ENCODE measurements around the gene MAVS. TPM values are rescaled to one million over a fixed set of nuclear protein-coding genes. Genes with fewer than 3 reads are reported as not detected.
A peak's percentile ranks its signal among the peaks of the same experiment; 100 is the strongest.

The MAVS gene
- total RNA-seq, 6 experiments from 2014 or later, result 38.8 to 44.8 (median 40.6) TPM

DNA sequence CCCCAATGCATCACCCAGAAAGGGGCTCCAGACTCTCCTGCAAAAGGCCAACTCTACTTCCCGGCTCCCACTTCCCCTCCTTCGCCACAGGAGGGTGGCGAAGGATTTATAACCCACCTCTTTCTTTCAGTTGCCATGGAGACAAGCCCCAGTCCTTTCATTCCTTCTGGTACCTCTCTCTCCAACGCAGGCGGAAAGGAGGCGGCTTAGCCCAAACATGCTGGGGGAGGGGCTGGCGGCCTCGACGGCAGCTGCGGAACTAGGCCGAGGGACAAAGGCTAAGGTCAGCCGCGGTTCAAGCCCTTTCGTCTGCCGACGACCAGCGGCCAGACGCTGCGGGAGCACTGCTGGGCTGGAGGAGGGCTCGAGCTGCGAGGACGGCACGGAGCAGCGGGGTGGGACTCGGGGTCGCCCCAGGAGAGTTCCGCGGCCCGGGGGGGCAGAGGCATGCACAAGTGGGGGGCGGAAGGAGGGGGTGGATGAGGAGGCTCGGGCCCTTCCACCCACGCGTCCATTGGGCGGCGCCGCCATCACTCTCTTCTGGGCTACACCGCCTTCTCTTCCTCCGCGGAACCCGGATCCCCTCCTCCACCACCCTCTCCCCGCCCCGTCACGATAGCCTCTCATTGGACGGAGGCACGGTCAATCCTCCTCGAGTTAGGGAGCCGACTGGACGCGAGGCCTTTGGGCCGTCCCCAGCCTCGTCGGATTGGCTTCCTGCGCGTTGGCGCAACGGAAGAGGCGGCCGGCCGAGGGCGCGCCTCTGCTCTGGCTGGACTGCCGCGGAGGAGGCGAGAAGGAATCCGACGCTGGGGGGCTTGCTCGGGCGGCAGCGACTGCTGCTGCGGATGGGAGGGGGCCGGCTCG, 42.2 kb downstream of the MAVS start, which contains the start of gene PANK2:
TSS of gene PANK2 (plus strand) at position 766 of the 867 bp plus-strand sequence.
- Mint-ChIP-seq H3K27ac (peak within 1 kb of the TSS; percentile 95), H3K36me3 (ENCODE audit: low read depth) (peaks cover 35% of the 10 kb centered on the region), H3K9me3 (no peaks in the 10 kb centered on the region), H3K4me1 (ENCODE audit: low read depth) (peaks cover 44% of the 10 kb centered on the region), H3K27me3 (ENCODE audit: insufficient read depth) (peaks cover 6% of the 10 kb centered on the region), H3K4me3 (peak within 1 kb of the TSS; percentile 99)
- TF ChIP-seq, protein P1, sequence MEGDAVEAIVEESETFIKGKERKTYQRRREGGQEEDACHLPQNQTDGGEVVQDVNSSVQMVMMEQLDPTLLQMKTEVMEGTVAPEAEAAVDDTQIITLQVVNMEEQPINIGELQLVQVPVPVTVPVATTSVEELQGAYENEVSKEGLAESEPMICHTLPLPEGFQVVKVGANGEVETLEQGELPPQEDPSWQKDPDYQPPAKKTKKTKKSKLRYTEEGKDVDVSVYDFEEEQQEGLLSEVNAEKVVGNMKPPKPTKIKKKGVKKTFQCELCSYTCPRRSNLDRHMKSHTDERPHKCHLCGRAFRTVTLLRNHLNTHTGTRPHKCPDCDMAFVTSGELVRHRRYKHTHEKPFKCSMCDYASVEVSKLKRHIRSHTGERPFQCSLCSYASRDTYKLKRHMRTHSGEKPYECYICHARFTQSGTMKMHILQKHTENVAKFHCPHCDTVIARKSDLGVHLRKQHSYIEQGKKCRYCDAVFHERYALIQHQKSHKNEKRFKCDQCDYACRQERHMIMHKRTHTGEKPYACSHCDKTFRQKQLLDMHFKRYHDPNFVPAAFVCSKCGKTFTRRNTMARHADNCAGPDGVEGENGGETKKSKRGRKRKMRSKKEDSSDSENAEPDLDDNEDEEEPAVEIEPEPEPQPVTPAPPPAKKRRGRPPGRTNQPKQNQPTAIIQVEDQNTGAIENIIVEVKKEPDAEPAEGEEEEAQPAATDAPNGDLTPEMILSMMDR (IDR thresholded peaks at IDR 0.05), result peak; percentile 53
- DNase-seq, result peak; percentile 99

- no peak for DNase-seq
- H3K36me3 Mint-ChIP-seq (ENCODE audit: low read depth), result peaks cover 37% of the 10 kb centered on the region
- peak overlapping the region; percentile 95 for H3K27ac Mint-ChIP-seq
- peaks cover 48% of the 10 kb centered on the region for H3K4me1 Mint-ChIP-seq (ENCODE audit: low read depth)
- TF ChIP-seq, protein P1 (IDR thresholded peaks at IDR 0.05), result no peak
- peak overlapping the region; percentile 99 for H3K4me3 Mint-ChIP-seq
- no peaks in the 10 kb centered on the region for H3K9me3 Mint-ChIP-seq
- peaks cover 6% of the 10 kb centered on the region for H3K27me3 Mint-ChIP-seq (ENCODE audit: insufficient read depth)
Measured at GRCh38 chr20:3889489-3890397, 43.1 kb downstream of the MAVS start.

GRCh38 chr20:3890398-3890751, 43.7 kb downstream of the MAVS start:
- Mint-ChIP-seq H3K27me3 (ENCODE audit: insufficient read depth) (peaks cover 6% of the 10 kb centered on the region), H3K27ac (peak overlapping the region; percentile 93), H3K36me3 (ENCODE audit: low read depth) (peaks cover 38% of the 10 kb centered on the region), H3K4me3 (peak overlapping the region; percentile 99), H3K4me1 (ENCODE audit: low read depth) (peaks cover 51% of the 10 kb centered on the region), H3K9me3 (no peaks in the 10 kb centered on the region)
- DNase-seq, result no peak
- TF ChIP-seq, protein P1 (IDR thresholded peaks at IDR 0.05), result no peak

DNA sequence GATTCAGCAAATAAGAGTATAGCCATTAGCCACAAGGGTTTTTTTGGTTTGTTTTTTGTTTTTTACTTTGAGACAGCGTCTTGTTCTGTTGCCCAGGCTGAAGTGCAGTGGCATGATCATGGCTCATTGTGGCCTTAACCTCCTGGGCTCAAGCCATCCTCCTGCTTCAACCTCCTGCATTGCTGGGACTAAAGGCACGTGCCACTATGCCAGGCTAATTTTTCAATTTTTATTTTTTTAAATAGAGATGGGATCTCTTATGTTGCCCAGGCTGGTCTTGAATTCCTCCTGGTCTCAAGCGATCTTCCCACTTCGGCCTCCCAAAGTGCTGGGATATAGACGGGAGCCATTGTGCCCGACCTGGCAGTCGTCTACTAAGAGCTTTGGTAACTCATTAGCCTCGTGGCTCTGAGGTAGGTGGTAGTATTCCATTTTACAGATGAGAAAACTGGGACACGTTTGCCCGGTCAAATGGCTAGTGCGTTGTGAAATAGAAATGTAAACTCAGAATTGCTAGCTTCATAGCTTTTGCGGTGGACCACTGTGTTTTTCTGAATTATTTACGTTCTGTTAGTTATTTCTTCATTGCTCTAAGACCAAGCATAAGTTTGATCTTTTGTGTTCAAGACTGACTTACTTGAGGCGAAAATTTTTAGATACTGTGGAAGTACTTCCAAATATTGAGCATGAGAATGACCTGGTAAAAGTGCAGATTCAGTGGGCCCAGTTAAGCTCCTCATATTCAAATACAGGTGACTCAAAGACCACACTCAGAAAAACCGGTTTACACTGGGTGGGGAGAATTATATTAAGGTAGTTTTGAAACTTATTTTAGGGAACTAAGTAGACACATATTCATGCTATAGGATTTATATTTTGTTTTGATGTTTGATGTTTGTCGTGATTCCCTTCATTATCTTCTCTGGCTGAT, 44.6 kb downstream of the MAVS start:
- no peaks in the 10 kb centered on the region for H3K9me3 Mint-ChIP-seq
- H3K4me1 Mint-ChIP-seq (ENCODE audit: low read depth), result peaks cover 57% of the 10 kb centered on the region
- TF ChIP-seq, protein P1 (IDR thresholded peaks at IDR 0.05), result no peak
- peak overlapping the region; percentile 93 for H3K27ac Mint-ChIP-seq
- H3K4me3 Mint-ChIP-seq, result peak overlapping the region; percentile 99
- no peak for DNase-seq
- H3K27me3 Mint-ChIP-seq (ENCODE audit: insufficient read depth), result peaks cover 6% of the 10 kb centered on the region
- H3K36me3 Mint-ChIP-seq (ENCODE audit: low read depth), result peaks cover 34% of the 10 kb centered on the region

GRCh38 chr20:3894796-3895195, 48.2 kb downstream of the MAVS start:
- Mint-ChIP-seq H3K4me3 (no peak overlapping the region), H3K9me3 (no peaks in the 10 kb centered on the region), H3K27me3 (ENCODE audit: insufficient read depth) (peaks cover 9% of the 10 kb centered on the region), H3K36me3 (ENCODE audit: low read depth) (peaks cover 42% of the 10 kb centered on the region), H3K27ac (no peak overlapping the region), H3K4me1 (ENCODE audit: low read depth) (peaks cover 72% of the 10 kb centered on the region)
- no peak for DNase-seq
- TF ChIP-seq, protein P1 (IDR thresholded peaks at IDR 0.05), result no peak
